GM21381 (cell line): Measurements from ENCODE around the gene NTM.

Experiments
- ATAC-seq: cut with Tn5 transposase; IDR thresholded peaks from one replicate; pipeline ENCODE4 v1.9.1; 2021; ENCODE audit warnings: mild to moderate bottlenecking, moderate library complexity; ENCODE audit not compliant: unreplicated experiment

The NTM gene

GRCh38 chr11:131809203-131809918 is 438.9 kb downstream of the NTM start:
- no peak for ATAC-seq

- ATAC-seq: no peak
Observed at GRCh38 chr11:131810541-131810940, 440.1 kb downstream of the NTM start.

- no peak for ATAC-seq
Observed at GRCh38 chr11:131811383-131811782, 441.0 kb downstream of the NTM start.

GRCh38 chr11:131814108-131814507 is 443.7 kb downstream of the NTM start:
- no peak for ATAC-seq

- ATAC-seq: no peak
Observed at GRCh38 chr11:131815590-131815989, 445.2 kb downstream of the NTM start.

- ATAC-seq: no peak
Observed at GRCh38 chr11:131816051-131816450, 445.6 kb downstream of the NTM start.

GRCh38 chr11:131817687-131818188 is 447.3 kb downstream of the NTM start:
- no peak for ATAC-seq

- ATAC-seq: no peak
Observed at GRCh38 chr11:131819865-131820264, 449.4 kb downstream of the NTM start.

- ATAC-seq: no peak
Observed at GRCh38 chr11:131822506-131822905, 452.1 kb downstream of the NTM start.

- no peak for ATAC-seq
Observed at GRCh38 chr11:131823772-131824171, 453.4 kb downstream of the NTM start.

- ATAC-seq: no peak
Observed at GRCh38 chr11:131824771-131825170, 454.4 kb downstream of the NTM start.

GRCh38 chr11:131827430-131827829 is 457.0 kb downstream of the NTM start:
- ATAC-seq: no peak

- no peak for ATAC-seq
Observed at GRCh38 chr11:131829725-131830124, 459.3 kb downstream of the NTM start.

GRCh38 chr11:131832079-131832478 is 461.7 kb downstream of the NTM start:
- ATAC-seq: no peak

GRCh38 chr11:131833366-131833765 is 463.0 kb downstream of the NTM start:
- no peak for ATAC-seq

GRCh38 chr11:131837562-131837961 is 467.1 kb downstream of the NTM start:
- ATAC-seq: no peak

GRCh38 chr11:131838016-131838415 is 467.6 kb downstream of the NTM start:
- no peak for ATAC-seq

GRCh38 chr11:131839326-131839725 is 468.9 kb downstream of the NTM start:
- ATAC-seq: no peak

- no peak for ATAC-seq
Observed at GRCh38 chr11:131840545-131840944, 470.1 kb downstream of the NTM start.

GRCh38 chr11:131841028-131841427 is 470.6 kb downstream of the NTM start:
- no peak for ATAC-seq

GRCh38 chr11:131841925-131842635 is 471.7 kb downstream of the NTM start:
- ATAC-seq: no peak

- ATAC-seq: no peak
Observed at GRCh38 chr11:131845255-131845654, 474.8 kb downstream of the NTM start.
